ENCODE data around the gene GAS2L3. TPM values are rescaled to one million over a fixed set of nuclear protein-coding genes. Genes with fewer than 3 reads are reported as not detected.

Gene GAS2L3
- polyA plus RNA-seq, 1 of the 3 experiments (the other 2 are of a cell fraction), result 1.6 TPM

DNA sequence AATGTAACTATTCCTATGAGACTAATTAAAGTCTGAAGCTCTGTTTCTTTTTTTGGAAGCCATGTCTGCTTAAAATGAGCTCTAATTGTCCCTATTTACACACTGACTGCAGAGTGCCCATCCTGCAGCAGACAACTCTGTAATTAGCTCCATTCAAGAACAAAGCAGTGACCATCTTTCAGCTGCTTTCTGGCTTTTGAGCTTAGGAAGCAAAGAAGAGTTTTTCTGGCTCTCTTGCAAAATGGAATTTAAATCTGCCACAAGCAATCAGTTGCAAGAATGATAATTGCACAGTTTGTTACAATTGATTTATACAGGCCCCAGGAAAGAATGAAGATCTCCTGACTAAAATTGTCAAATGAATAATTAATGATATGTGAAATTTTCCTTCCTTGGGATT, 83.4 kb downstream of the GAS2L3 start:
- Histone ChIP-seq H3K4me2 (no peak overlapping the region), H4K20me1 (ENCODE audit: insufficient read depth) (no peaks in the 10 kb centered on the region), H2AFZ (ENCODE audit: low read depth) (no peak overlapping the region), H3K4me1 (ENCODE audit: control insufficient read depth in 1 of 2, insufficient read depth in 2 of 2, low read depth in 1 of 2, low read length in 1 of 2) (peaks cover 0 to 2% of the 10 kb centered on the region in 2 experiments; a peak in 1 of 4 replicates), H3K9me3 (no peaks in the 10 kb centered on the region), H3K9me2 (no peaks in the 10 kb centered on the region), H3K4me3 (ENCODE audit: low read depth in 2 of 2, low read length in 1 of 2) (no peak overlapping the region), H3K36me3 (replicated peaks in 1 of 2; ENCODE audit: control insufficient read depth in 1 of 2, insufficient read depth in 2 of 2, low read length in 1 of 2) (no peaks in the 10 kb centered on the region), H3F3A (replicated peaks; ENCODE audit: insufficient read depth) (no peaks in the 10 kb centered on the region), H3K9ac (no peak overlapping the region), H3K79me2 (ENCODE audit: insufficient read depth) (no peaks in the 10 kb centered on the region), H3K27ac (ENCODE audit: low read depth in 2 of 2, low read length in 1 of 2) (no peak overlapping the region), H3K27me3 (ENCODE audit: insufficient read depth) (no peaks in the 10 kb centered on the region)
- ChIA-PET CTCF (interaction anchor here (0.9 kb wide), 1 partner anchor 12 kb away, joined by 3 read pairs; no protein-coding TSS in a partner anchor), POLR2A (no interaction called here)
- TF ChIP-seq, protein P1, sequence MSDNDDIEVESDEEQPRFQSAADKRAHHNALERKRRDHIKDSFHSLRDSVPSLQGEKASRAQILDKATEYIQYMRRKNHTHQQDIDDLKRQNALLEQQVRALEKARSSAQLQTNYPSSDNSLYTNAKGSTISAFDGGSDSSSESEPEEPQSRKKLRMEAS (IDR thresholded peaks at IDR 0.05; ENCODE audit: low read depth), result no peak
- TF ChIP-seq, protein P2, sequence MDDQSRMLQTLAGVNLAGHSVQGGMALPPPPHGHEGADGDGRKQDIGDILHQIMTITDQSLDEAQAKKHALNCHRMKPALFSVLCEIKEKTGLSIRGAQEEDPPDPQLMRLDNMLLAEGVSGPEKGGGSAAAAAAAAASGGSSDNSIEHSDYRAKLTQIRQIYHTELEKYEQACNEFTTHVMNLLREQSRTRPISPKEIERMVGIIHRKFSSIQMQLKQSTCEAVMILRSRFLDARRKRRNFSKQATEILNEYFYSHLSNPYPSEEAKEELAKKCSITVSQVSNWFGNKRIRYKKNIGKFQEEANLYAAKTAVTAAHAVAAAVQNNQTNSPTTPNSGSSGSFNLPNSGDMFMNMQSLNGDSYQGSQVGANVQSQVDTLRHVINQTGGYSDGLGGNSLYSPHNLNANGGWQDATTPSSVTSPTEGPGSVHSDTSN (IDR thresholded peaks at IDR 0.05), result 0 out of 2 replicates have a peak, but pooled peaks have one; percentile 17
- TF ChIP-seq JUND (IDR thresholded peaks at IDR 0.05), result no peak
- TF ChIP-seq SIN3A (IDR thresholded peaks at IDR 0.05; ENCODE audit: borderline replicate concordance, low read depth, low read length), result no peak
- no peak for TF ChIP-seq POLR2AphosphoS5 (IDR thresholded peaks at IDR 0.05; ENCODE audit: low read depth, low read length)
- DNase-seq, result no peak

DNA sequence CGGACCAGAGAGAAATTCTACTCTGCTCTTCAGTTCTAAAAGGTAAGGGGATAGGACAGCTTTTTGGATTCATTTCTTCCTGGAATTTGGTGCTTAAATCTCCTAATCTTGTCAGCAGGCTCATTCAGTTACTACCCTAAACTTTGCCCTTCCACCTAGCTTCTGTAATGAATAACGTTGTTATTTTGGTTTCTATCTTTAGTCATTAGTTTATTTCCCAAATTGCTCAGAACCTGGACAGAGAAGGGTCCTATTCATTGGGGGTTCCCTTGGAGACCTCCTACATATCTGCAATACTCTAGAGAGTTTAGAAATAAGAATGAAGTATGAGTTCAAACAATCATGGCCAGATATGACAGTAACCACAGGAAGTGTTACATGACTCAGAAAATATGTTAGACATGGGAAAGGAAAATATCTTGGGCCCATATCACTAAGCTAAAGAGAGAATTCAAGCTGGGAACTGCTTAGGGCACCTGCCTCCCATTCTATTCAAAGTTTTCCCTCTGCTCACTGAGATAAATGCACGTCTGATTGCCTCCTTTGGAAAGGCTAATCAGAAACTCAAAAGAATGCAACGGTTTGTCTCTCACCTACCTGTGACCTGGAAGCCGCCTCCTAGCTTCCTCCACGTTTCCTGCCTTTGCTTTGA, 87.9 kb downstream of the GAS2L3 start:
- H3K27ac ChIP-seq (ENCODE audit: low read depth in 2 of 2, low read length in 1 of 2), result peak overlapping the region in 1 of 2 experiments; percentile 59; a peak in 2 of 4 replicates
- POLR2A ChIA-PET, result no interaction called here
- H3K4me2 ChIP-seq, result peak overlapping the region; percentile 22; the same call in 1 of the 2 replicates
- H3K9me3 ChIP-seq, result no peaks in the 10 kb centered on the region
- no peak overlapping the region for H3K4me3 ChIP-seq (ENCODE audit: low read depth in 2 of 2, low read length in 1 of 2)
- H3K9ac ChIP-seq, result no peak overlapping the region
- H3K79me2 ChIP-seq (ENCODE audit: insufficient read depth), result no peaks in the 10 kb centered on the region
- H3K27me3 ChIP-seq (ENCODE audit: insufficient read depth), result no peaks in the 10 kb centered on the region
- WGBS (ENCODE audit: low lambda C conversion rate), result 44% methylated on average over 6 of the region's 6 CpGs
- TF ChIP-seq JUND (IDR thresholded peaks at IDR 0.05) (no peak), TCF12 (IDR thresholded peaks at IDR 0.05) (no peak), FOSL2 (IDR thresholded peaks at IDR 0.05; ENCODE audit: borderline replicate concordance, low read depth) (peak; percentile 9; the same call in 1 of the 2 replicates), TAF1 (IDR thresholded peaks at IDR 0.05; ENCODE audit: borderline replicate concordance, low read depth, low read length) (no peak)
- H3K36me3 ChIP-seq (replicated peaks in 1 of 2; ENCODE audit: control insufficient read depth in 1 of 2, insufficient read depth in 2 of 2, low read length in 1 of 2), result no peaks in the 10 kb centered on the region
- H3F3A ChIP-seq (replicated peaks; ENCODE audit: insufficient read depth), result no peaks in the 10 kb centered on the region
- CTCF ChIA-PET, result interaction anchor here (1.9 kb wide), 1 partner anchor 80 kb away, joined by 8 read pairs; no protein-coding TSS in a partner anchor
- no peaks in the 10 kb centered on the region for H4K20me1 ChIP-seq (ENCODE audit: insufficient read depth)
- H2AFZ ChIP-seq (ENCODE audit: low read depth), result no peak overlapping the region
- 0 out of 4 replicates have a peak, but pooled peaks cover 0 to 4% of the 10 kb centered on the region in 2 experiments for H3K4me1 ChIP-seq (ENCODE audit: control insufficient read depth in 1 of 2, insufficient read depth in 2 of 2, low read depth in 1 of 2, low read length in 1 of 2)
- H3K9me2 ChIP-seq, result no peaks in the 10 kb centered on the region
- no peak for DNase-seq

DNA sequence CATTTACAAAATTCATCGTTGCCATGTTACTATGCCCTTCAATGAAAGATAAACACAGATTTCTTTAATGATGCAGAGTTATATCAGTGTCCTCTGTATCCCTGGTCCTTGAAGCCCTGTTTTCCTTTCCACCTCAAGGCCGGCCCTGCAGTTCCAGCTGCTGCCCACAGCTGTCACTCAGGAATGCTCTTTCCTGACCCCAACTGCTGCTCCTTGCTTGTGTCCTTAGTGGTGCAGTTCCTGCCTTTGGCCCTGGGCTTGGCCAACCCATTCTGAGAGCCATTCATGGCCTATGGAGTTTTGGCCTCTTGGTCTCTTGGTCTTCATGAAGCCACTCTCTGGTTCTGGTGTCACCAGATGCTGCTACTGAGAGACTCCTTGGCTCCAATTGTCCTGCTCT, 93.1 kb downstream of the GAS2L3 start:
- 68% methylated on average over 2 of the region's 2 CpGs for WGBS (ENCODE audit: low lambda C conversion rate)
- H3K9ac ChIP-seq, result no peak overlapping the region
- TF ChIP-seq TEAD4 (IDR thresholded peaks at IDR 0.05; ENCODE audit: borderline replicate concordance, insufficient read depth) (no peak), NFIC (IDR thresholded peaks at IDR 0.05; ENCODE audit: borderline replicate concordance) (no peak), FOXM1 (IDR thresholded peaks at IDR 0.05; ENCODE audit: low read depth) (no peak), SIN3A (IDR thresholded peaks at IDR 0.05; ENCODE audit: borderline replicate concordance, low read depth, low read length) (no peak), TAF1 (IDR thresholded peaks at IDR 0.05; ENCODE audit: borderline replicate concordance, low read depth, low read length) (no peak), GABPA (IDR thresholded peaks at IDR 0.05; ENCODE audit: low read depth) (no peak), RFX5 (IDR thresholded peaks at IDR 0.05; ENCODE audit: low read length) (no peak), TCF12 (IDR thresholded peaks at IDR 0.05) (no peak), YY1 (IDR thresholded peaks at IDR 0.05; ENCODE audit: low read depth) (no peak)
- TF ChIP-seq, protein P3, sequence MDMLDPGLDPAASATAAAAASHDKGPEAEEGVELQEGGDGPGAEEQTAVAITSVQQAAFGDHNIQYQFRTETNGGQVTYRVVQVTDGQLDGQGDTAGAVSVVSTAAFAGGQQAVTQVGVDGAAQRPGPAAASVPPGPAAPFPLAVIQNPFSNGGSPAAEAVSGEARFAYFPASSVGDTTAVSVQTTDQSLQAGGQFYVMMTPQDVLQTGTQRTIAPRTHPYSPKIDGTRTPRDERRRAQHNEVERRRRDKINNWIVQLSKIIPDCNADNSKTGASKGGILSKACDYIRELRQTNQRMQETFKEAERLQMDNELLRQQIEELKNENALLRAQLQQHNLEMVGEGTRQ (IDR thresholded peaks at IDR 0.05; ENCODE audit: borderline replicate concordance, low read depth, low read length), result no peak
- TF ChIP-seq, protein P4, sequence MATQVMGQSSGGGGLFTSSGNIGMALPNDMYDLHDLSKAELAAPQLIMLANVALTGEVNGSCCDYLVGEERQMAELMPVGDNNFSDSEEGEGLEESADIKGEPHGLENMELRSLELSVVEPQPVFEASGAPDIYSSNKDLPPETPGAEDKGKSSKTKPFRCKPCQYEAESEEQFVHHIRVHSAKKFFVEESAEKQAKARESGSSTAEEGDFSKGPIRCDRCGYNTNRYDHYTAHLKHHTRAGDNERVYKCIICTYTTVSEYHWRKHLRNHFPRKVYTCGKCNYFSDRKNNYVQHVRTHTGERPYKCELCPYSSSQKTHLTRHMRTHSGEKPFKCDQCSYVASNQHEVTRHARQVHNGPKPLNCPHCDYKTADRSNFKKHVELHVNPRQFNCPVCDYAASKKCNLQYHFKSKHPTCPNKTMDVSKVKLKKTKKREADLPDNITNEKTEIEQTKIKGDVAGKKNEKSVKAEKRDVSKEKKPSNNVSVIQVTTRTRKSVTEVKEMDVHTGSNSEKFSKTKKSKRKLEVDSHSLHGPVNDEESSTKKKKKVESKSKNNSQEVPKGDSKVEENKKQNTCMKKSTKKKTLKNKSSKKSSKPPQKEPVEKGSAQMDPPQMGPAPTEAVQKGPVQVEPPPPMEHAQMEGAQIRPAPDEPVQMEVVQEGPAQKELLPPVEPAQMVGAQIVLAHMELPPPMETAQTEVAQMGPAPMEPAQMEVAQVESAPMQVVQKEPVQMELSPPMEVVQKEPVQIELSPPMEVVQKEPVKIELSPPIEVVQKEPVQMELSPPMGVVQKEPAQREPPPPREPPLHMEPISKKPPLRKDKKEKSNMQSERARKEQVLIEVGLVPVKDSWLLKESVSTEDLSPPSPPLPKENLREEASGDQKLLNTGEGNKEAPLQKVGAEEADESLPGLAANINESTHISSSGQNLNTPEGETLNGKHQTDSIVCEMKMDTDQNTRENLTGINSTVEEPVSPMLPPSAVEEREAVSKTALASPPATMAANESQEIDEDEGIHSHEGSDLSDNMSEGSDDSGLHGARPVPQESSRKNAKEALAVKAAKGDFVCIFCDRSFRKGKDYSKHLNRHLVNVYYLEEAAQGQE (IDR thresholded peaks at IDR 0.05; ENCODE audit: low read depth, low read length), result no peak
- peaks cover 2 to 4% of the 10 kb centered on the region in 2 experiments; a peak in 1 of 4 replicates for H3K4me1 ChIP-seq (ENCODE audit: control insufficient read depth in 1 of 2, insufficient read depth in 2 of 2, low read depth in 1 of 2, low read length in 1 of 2)
- no peak overlapping the region for H2AFZ ChIP-seq (ENCODE audit: low read depth)
- no peaks in the 10 kb centered on the region for H4K20me1 ChIP-seq (ENCODE audit: insufficient read depth)
- no peak overlapping the region; a peak in 1 of 4 replicates for H3K4me3 ChIP-seq (ENCODE audit: low read depth in 2 of 2, low read length in 1 of 2)
- H3K79me2 ChIP-seq (ENCODE audit: insufficient read depth), result no peaks in the 10 kb centered on the region
- ChIA-PET POLR2A (no interaction called here), CTCF (interaction anchor here (0.8 to 1.6 kb wide), 3 partner anchors 12 to 76 kb away, joined by 4 to 7 read pairs (median 5); no protein-coding TSS in a partner anchor)
- no peak overlapping the region for H3K4me2 ChIP-seq
- H3K9me3 ChIP-seq, result no peaks in the 10 kb centered on the region
- no peaks in the 10 kb centered on the region for H3F3A ChIP-seq (replicated peaks; ENCODE audit: insufficient read depth)
- no peak overlapping the region for H3K27ac ChIP-seq (ENCODE audit: low read depth in 2 of 2, low read length in 1 of 2)
- H3K27me3 ChIP-seq (ENCODE audit: insufficient read depth), result no peaks in the 10 kb centered on the region
- no peaks in the 10 kb centered on the region for H3K36me3 ChIP-seq (replicated peaks in 1 of 2; ENCODE audit: control insufficient read depth in 1 of 2, insufficient read depth in 2 of 2, low read length in 1 of 2)
- no peaks in the 10 kb centered on the region for H3K9me2 ChIP-seq
- no peak for DNase-seq
